Cardiac septum (tissue), 1 donor: Measurements from ENCODE around the gene FCSK. TPM values are rescaled to one million over a fixed set of nuclear protein-coding genes. Genes with fewer than 3 reads are reported as not detected.
"Not testable (repeated sequence)": the region's sequence is repeated elsewhere in the genome, so short reads cannot be mapped to it uniquely, and the experiment has no call there.

ENCODE experiments used
- DNase-seq: peaks from one replicate; pipeline ENCODE4 v3.0.0-alpha.2; 2020; ENCODE audit warnings: low spot score
- intact Hi-C: fragments of 100-400 bp; cut with DNase I; formaldehyde crosslinking; loops from one replicate; pipeline ENCODE4 v1.14.0; 2022
- long read RNA-seq: library from polyadenylated mRNA; unstranded; transcript quantifications from one replicate; pipeline ENCODE4 v2.0.0, GENCODE V29; 2021
- total RNA-seq: library from RNA; stranded (reverse); fragmentation: NEBNext Ultra II Directional; extraction: Animal tissue kit (Norgen Biotek cat#: 25700); gene quantifications from one replicate; pipeline ENCODE4 v1.2.1, GENCODE V29; 2021
- donor health status: DM: no; HTN: no; CAD: no.

Gene FCSK
- total RNA-seq = 9.4 TPM
- long read RNA-seq, full-length matches to known transcripts = 8 of 20 reads
- long read RNA-seq, partial matches to known transcripts = 10 of 20 reads
- long read RNA-seq, other reads (novel, unspliced or antisense) = 2 of 20 reads

GRCh38 chr16:70454222-70455034, at the start of gene FCSK:
TSS of gene FCSK (plus strand) at chr16:70454595. CDS start at chr16:70463191, 8,596 bp downstream.
- peak; percentile 86 for DNase-seq
- intact Hi-C loops = no loop called here

- DNase-seq, intact Hi-C loops: not testable (repeated sequence)
These were observed 48.3 kb upstream of the FCSK start for GRCh38 chr16:70406104-70406503.

- no peak for DNase-seq
- intact Hi-C loops = no loop called here
These were observed 46.6 kb upstream of the FCSK start for GRCh38 chr16:70407811-70408274.

- no peak for DNase-seq
- intact Hi-C loops = no loop called here
These were observed 43.7 kb upstream of the FCSK start for GRCh38 chr16:70410734-70411133.

GRCh38 chr16:70412385-70412784, 42.0 kb upstream of the FCSK start:
- intact Hi-C loops = no loop called here
- no peak for DNase-seq

- intact Hi-C loops, DNase-seq: not testable (repeated sequence)
These were observed 40.8 kb upstream of the FCSK start for GRCh38 chr16:70413572-70413971.

- DNase-seq = no peak
- intact Hi-C loops = no loop called here
These were observed 37.4 kb upstream of the FCSK start for GRCh38 chr16:70416748-70417616.

- intact Hi-C loops = no loop called here
- DNase-seq = no peak
These were observed 36.7 kb upstream of the FCSK start for GRCh38 chr16:70417661-70418060.

- intact Hi-C loops = no loop called here
- DNase-seq = no peak
These were observed 36.0 kb upstream of the FCSK start for GRCh38 chr16:70418274-70418992.

GRCh38 chr16:70418993-70419318, 35.4 kb upstream of the FCSK start:
- no peak for DNase-seq
- intact Hi-C loops = no loop called here

GRCh38 chr16:70419384-70420327, 34.7 kb upstream of the FCSK start:
- intact Hi-C loops = no loop called here
- DNase-seq = no peak

GRCh38 chr16:70421014-70421413, 33.4 kb upstream of the FCSK start:
- intact Hi-C loops = no loop called here
- DNase-seq = no peak

- no peak for DNase-seq
- intact Hi-C loops = no loop called here
These were observed 32.7 kb upstream of the FCSK start for GRCh38 chr16:70421473-70422311.

GRCh38 chr16:70422543-70422942, 31.9 kb upstream of the FCSK start:
- intact Hi-C loops = no loop called here

GRCh38 chr16:70427786-70428177, 26.6 kb upstream of the FCSK start:
- intact Hi-C loops = no loop called here

More at GRCh38 chr16:70422543-70422942, 31.9 kb upstream of the FCSK start:
- DNase-seq = no peak

GRCh38 chr16:70428178-70428998, 26.0 kb upstream of the FCSK start:
- peak; percentile 98 for DNase-seq
- intact Hi-C loops = no loop called here

More at GRCh38 chr16:70427786-70428177, 26.6 kb upstream of the FCSK start:
- no peak for DNase-seq
